BJ (cell line): ENCODE measurements around the gene PLEKHA8. TPM values are rescaled to one million over a fixed set of nuclear protein-coding genes. Genes with fewer than 3 reads are reported as not detected.

Experiments
- CTCF ChIA-PET: fragments of 350-600 bp; formaldehyde crosslinking; extraction: SDS; loops from one replicate; lab custom pipeline; 2021; ENCODE audit warnings: antibody characterized with exemption, inconsistent platforms; lab: Yijun Ruan, JAX
- POLR2A ChIA-PET: fragments of 300-600 bp; sonication (Branson Sonifier 250); formaldehyde crosslinking; extraction: SDS; loops from one replicate; lab custom pipeline; 2021; ENCODE audit warnings: antibody characterized with exemption; lab: Charles Lee
- DNase-seq: peaks from one replicate; pipeline ENCODE4 v3.0.0-alpha.2; 2011; ENCODE audit warnings: low read depth
- H3K27me3 ChIP-seq: 2 replicates; pipeline ENCODE4 v1.6.0; 2011; ENCODE audit warnings: low read length; ENCODE audit not compliant: control insufficient read depth, insufficient read depth
- H3K36me3 ChIP-seq: 2 replicates; pipeline ENCODE4 v1.5.1; 2011; ENCODE audit warnings: low read length; ENCODE audit not compliant: control insufficient read depth, insufficient read depth
- H3K4me3 ChIP-seq: 2 replicates; pipeline ENCODE4 v1.5.1; 2011; ENCODE audit warnings: low read depth, mild to moderate bottlenecking, control low read depth, low read length
- CTCF ChIP-seq: IDR thresholded peaks from 2 replicates; pipeline ENCODE4 v1.5.1; 2011; ENCODE audit warnings: low read depth, mild to moderate bottlenecking, control low read depth, inconsistent platforms, low read length, moderate library complexity; ENCODE audit not compliant: insufficient read depth
- polyA plus RNA-seq: library from polyadenylated mRNA; depleted of rRNA; stranded (reverse); fragments of >200 nt; gene quantifications from 2 replicates; pipeline ENCODE4 v1.2.3, GENCODE V29; 2011

Gene PLEKHA8
- polyA plus RNA-seq, 1 experiment = 4.2 TPM

GRCh38 chr7:30165590-30165989, 137.4 kb downstream of the PLEKHA8 start:
- no peak for DNase-seq
- TF ChIP-seq CTCF = no peak
- ChIA-PET POLR2A (no interaction called here), CTCF (no interaction called here)
- Histone ChIP-seq H3K27me3 (no peaks in the 10 kb centered on the region), H3K36me3 (no peaks in the 10 kb centered on the region), H3K4me3 (no peak overlapping the region)

- Histone ChIP-seq H3K36me3 (no peaks in the 10 kb centered on the region), H3K27me3 (no peaks in the 10 kb centered on the region), H3K4me3 (no peak overlapping the region)
- CTCF ChIA-PET = no interaction called here
- DNase-seq = no peak
- no peak for TF ChIP-seq CTCF
- POLR2A ChIA-PET = no interaction called here
Observed at GRCh38 chr7:30166155-30166840, 138.1 kb downstream of the PLEKHA8 start.

GRCh38 chr7:30166841-30167235, 138.6 kb downstream of the PLEKHA8 start:
- POLR2A ChIA-PET = no interaction called here
- Histone ChIP-seq H3K36me3 (no peaks in the 10 kb centered on the region), H3K4me3 (no peak overlapping the region), H3K27me3 (no peaks in the 10 kb centered on the region)
- no peak for TF ChIP-seq CTCF
- no peak for DNase-seq
- CTCF ChIA-PET = no interaction called here

GRCh38 chr7:30167901-30168300, 139.7 kb downstream of the PLEKHA8 start:
- Histone ChIP-seq H3K36me3 (no peaks in the 10 kb centered on the region), H3K4me3 (no peak overlapping the region), H3K27me3 (no peaks in the 10 kb centered on the region)
- ChIA-PET POLR2A (no interaction called here), CTCF (interaction anchor here (2.0 kb wide), 1 partner anchor 111 kb away, joined by 4 read pairs; no protein-coding TSS in a partner anchor)
- no peak for TF ChIP-seq CTCF
- DNase-seq = no peak

- Histone ChIP-seq H3K4me3 (no peak overlapping the region), H3K36me3 (no peaks in the 10 kb centered on the region), H3K27me3 (no peaks in the 10 kb centered on the region)
- ChIA-PET POLR2A (no interaction called here), CTCF (interaction anchor here (0.8 to 2.0 kb wide), 3 partner anchors 13 to 244 kb away, joined by 3 to 4 read pairs (median 3); no protein-coding TSS in a partner anchor)
- DNase-seq = peak; percentile 81
- no peak for TF ChIP-seq CTCF
Observed at GRCh38 chr7:30168835-30169573, 140.8 kb downstream of the PLEKHA8 start.
